HG03469 (cell line): ENCODE data around the gene CYSRT1.

ENCODE experiments used
- ATAC-seq: cut with Tn5 transposase; IDR thresholded peaks from one replicate; pipeline ENCODE4 v1.9.1; 2021; ENCODE audit warnings: mild to moderate bottlenecking, moderate library complexity, moderate number of reproducible peaks; ENCODE audit not compliant: unreplicated experiment

CYSRT1 gene

DNA sequence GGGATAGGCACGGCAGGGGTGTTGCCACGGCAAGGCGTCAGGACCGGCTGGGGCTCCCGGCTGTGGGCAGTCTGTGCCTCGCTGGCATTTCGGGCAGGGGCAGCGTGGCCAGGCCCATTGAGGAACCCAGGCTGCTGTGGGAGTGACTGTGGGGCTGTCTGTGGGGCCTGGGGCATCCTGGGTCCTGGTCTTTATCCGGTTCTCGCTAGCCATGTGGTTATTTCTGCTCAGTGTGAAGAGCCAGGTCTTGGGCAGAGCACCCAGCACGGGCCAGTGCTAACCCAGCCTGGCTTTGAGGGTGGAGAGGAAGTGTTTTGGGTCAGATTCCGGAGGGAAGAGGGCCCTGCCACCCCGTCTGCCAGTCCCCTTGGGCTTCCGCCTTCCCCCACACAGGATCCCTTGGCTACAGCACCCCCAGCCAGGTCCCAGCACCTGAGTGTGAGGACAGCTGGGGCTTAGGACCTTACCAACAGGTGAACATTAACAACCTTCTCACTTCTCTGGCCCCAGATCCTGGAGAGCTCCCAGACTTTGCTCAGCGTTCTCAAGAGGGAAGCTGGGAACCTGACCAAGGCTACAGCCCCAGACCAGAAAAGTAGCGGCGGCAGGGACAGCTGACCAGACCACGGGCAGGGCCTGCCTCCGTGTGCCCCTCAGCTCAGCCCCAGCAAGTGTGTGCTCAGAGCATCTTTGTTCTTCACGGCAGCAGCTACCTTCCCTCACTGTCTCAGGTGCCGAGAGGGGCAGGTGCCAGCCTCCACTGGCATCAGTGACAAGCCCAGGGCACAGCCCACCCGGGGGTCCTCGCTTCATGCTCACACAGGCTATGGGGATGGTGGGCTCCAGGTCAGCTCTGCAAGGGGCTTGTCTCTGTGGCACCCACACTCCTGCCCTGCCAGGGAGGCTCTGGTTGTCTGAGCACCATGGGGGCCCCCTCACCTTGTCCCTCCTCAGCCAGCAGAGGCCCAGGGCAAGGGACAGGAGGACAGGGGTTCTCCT lies 35.4 kb upstream of the CYSRT1 start:
- peak; percentile 8 for ATAC-seq

DNA sequence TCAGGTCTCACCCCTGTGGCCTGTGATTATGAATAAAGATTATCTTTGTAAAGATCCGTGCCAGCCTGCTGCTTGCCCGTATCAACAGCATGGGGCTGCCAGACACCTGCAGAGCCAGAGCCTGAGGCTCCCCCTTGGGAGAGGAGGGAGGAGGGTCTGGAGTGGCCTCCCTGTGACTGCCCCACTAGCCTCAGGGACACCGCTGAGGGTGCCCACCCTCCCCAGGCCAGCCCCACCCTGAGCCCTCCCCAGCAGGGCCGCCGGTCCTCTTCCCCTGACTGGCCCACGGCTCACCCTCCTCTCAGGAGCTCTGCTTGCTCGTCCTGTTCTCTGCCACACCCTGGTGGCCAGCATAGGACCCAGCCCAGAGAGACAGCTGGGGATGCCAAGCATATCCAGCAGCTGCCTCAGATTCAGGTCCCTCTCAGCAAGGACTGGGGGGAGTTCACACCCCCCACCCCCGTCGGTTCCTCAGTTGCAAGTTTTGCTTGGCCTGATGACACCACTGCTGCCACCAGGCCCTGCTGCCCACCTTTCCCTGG lies 34.6 kb upstream of the CYSRT1 start:
- no peak for ATAC-seq

DNA sequence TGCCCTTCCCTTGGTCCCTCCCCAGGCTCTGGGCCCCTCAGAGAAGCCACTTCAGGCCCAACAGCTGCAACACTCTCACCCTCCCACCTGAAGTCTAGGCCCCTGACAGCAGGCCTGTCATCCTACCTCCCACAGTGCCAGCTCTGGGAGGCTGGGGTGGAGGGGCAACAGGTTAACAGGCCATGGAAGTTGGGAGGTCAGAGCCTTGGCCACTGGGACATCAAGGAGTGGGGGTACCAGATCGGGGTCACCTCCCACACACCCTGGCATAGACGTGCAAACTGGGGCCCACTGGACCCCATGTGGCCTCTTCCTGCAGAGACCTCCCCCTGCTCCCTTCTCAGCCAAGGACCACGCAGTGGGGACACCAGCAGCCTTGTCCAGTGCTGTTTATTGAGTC lies 33.7 kb upstream of the CYSRT1 start:
- no peak for ATAC-seq

DNA sequence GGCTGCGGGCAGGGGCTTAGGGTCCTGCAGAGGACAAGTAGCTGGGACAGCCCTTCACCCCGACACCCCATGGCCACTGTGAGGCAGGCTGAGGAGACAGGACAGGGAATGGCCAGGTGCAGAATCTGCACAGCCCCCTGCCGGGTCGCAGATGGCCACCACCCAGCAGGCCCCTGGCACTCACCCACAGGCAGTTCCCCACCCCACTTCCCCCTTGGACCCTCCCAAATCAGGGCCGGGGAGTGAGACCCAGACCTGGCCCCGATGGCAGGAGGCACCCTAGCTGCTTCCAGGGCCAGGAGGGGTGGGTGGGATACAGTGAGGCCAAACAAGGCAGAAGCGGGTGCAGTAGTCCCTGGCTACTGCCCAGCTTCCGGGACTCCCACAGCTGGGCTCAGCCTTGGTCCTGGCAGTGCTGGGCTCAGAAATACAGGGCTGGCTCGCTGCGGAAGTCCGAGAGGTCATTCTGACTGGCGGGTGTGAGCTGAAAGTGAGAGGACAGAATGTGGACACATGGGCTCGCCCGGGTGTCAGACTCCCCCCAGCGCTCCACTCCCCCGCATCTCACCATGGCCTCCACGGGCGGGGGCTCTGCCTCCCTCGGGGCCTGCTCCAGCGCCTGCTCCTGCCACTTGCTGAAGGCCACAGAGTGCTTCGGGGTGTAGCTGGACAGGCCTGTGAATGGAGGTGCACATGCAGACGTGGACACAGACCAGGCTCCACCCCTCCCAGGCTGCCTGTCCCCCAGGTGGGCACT lies 33.1 kb upstream of the CYSRT1 start:
- no peak for ATAC-seq

DNA sequence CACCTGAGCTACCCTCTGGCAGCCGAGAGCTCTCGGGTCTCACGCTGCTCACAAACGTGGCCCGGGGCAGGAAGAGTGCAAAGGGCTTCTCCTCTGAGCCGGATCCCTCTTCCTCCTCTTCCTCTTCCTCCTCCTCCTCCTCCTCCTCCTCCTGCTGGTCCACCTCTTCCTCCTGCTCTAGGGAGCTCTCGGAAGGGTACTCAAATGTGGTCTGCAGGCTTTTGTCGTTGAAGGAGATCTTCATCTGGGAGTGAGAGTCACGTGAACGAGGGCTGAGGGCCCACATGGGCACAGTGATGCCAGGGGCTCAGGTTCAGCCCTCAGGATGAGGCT lies 32.6 kb upstream of the CYSRT1 start:
- ATAC-seq, result no peak

DNA sequence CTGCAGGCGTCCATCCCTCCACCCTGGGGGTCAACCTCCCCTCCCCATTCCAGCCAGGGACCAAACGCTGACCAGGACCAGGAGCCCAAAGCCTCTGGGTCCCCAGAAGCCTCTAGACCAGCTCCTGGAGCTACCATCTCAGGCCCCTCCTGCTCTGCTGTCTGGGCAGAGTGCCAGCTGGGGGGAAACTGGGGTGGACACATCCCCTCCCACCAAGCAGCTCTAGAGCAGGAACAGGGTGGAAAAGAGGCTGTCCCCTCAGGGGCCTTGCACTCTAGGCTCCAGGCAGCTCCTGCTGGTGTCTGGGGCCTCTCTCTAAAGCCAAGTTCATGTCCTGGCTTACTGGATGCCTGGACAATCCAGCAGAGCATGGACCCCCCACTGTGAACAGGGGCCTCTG lies 32.1 kb upstream of the CYSRT1 start:
- ATAC-seq, result no peak

DNA sequence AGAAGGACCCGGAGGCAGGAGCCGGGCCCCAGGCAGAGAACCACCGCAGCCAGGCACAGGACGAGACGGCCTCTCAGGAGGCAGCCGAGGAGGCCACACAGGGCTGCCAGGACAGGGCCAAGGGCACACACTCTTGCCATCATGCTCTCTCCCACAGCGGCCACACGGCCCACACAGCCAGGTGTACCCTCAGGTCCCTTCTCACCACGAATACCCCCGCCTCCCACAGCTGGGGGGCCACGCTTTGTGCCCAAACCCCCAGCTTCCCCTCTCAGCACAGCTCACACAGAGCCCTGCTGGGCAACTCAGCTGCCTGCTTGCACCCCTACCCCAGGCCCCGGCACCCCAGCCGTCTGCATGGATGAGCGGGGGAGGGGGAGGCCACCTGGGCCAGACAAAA lies 31.2 kb upstream of the CYSRT1 start:
- no peak for ATAC-seq

DNA sequence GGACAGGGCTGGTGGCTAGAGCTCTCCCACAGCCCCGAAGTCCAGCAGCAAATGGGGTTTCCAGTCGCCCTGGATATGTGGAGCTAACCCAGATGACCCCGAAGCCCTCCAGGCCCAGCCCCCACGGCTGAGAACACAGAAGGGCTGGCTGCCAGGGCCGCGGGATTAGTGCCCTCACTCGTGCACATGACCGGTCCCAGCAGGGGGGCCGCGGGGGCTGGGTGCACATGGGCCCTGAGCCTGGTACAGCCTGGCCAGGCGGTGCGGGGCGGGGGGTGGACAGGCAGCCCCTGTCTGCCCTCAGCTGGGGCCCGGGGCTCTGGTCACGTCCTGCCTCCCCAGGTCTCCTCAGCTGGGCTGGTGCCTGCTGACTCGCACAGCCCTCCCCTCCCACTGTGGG lies 30.6 kb upstream of the CYSRT1 start:
- ATAC-seq, result no peak

DNA sequence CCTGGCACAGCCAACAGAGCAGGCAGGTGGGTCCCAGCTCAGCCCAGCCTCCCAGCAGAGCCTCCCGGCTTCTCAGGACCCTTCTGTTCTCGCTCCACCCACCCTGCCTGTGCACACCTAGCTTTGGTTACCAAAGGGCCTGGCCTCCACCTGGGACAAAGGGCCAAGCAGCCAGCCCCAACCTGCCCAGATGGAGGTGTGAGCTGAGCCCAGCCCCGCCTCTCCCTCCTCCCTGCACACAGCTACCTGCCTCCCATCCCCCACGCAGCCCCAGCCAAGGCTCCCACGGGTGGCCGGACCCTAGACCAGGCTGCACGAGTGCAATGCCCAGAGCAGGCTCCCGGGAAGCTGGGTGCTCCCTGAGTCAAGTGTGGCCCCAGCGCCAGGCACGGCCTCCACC lies 30.1 kb upstream of the CYSRT1 start:
- no peak for ATAC-seq

DNA sequence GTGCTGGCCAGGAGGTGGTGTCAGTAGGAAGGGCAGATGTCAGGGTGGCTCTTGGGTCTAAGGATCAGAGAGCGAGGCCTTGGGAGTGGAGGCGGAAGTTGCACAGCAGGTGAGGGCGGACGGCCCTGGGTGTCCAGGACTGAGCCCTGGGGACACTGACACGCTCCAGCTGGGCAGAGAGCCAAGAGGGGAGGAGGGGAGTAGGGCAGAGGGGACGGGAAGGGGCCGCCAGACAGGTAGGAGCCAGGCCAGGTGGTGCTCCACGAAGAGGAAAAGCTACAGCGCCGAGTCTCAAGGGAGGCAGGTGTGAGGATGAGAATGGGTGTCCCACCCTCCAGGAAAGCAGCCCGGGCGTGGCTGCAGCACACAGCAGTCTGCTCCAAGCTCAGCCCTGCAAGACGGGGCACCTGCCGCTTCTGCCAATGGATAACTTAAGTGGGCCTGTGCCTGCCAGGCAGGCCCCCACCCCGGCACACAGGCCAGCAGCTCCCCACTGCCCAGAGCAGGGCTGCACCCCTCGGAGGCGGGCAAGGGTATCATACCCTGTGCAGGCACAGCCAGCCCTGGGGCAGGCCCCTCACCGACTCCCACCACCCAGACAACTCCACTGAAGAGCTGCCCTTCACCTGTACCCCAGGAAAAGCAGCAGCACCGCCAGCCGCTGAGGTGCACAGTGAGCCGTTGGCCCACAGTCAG lies 29.3 kb upstream of the CYSRT1 start:
- ATAC-seq, result no peak

DNA sequence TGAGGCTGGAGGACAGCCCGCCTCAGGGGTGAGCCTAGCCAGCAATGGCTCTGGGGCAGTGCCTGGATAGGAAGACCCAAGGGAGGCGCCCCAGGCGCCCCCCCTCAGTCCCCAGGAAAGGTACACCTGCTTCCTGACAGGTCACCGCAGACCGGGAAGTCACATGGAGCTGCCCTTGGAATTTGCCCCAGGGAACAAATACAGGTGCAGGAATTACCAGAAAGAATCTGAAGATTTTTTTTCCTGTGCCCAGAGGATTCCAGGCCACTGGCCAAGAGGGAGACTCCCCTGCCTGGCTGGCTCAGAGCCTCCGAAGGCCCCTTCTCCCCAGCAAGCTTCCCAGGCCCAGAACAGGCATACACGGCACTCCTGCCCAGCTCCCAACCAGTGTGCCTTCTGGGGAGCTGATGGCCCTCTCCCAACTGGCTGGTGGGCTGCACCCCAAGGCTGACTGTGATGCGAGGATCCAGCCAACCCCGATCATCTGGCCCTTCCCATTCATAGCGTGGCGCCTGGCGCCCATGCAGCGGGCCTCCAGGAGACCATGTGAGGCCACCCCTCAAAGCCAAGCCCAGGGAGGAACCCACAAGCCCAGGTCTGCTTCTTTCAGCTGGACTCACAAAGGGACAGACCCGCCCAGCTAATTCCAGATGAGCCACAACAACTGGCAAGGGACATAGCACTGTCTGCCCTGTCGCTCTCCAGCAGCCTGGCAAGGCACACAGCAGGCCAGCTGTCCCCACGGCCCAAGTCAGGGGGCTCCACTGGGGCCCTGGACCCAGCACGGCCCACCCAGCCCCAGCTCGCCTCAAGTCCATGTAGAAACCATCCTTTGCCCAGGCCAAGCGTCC lies 26.7 kb upstream of the CYSRT1 start:
- ATAC-seq, result no peak

DNA sequence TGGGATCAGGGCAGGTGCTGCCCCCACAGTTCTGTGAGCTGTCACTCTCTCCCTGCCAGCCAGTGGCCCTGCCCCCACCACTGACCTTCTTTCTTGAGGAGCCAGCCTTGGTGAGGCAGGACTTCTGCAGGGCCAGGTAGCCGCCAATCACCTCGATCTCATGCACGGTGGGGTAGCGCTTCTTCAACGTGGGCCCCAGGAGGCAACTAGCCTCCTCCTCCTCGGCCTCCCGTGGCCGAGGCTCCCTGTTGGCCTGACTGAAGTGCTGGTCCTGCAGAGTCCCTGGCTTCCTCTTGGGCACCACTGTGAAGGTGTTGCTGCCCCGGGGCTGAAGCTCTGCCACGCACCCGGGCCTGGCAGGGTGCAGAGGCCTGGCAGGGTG lies 26.1 kb upstream of the CYSRT1 start:
- ATAC-seq, result no peak

DNA sequence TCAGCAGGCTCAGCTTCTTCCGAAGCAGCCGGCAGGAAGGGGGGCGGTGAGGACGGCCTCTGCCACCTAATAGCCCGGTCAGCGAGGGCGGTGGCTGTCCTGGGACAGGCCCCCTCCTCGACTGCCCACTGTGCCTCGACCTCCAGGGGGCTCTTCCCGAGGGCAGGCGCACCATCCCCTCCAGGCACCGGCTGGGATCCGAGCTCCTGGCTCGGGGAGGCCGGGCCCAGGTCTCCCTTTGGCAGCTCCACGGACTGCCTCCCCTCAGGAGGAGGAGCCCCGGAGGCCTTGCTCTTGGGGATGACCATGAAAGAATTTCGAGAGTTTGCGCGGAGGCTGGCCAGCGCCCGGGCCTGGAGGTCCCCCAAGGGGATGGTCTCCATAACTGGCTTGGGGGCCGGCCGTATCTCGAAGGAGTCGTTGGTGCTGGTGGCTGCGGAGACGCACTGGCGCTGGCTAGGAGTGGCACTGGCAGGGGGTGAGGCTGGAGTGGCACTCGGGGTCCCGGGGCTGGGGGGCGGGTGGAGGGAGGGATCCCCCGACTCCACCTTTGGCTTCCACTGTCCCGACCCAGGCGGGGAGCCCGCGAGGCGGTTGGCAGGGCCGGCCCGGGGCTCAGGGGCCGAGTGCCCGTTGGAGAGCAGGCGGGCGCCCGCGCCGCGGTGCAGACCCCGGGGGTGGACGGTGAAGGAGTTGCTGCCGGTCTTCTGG lies 25.4 kb upstream of the CYSRT1 start:
- no peak for ATAC-seq

DNA sequence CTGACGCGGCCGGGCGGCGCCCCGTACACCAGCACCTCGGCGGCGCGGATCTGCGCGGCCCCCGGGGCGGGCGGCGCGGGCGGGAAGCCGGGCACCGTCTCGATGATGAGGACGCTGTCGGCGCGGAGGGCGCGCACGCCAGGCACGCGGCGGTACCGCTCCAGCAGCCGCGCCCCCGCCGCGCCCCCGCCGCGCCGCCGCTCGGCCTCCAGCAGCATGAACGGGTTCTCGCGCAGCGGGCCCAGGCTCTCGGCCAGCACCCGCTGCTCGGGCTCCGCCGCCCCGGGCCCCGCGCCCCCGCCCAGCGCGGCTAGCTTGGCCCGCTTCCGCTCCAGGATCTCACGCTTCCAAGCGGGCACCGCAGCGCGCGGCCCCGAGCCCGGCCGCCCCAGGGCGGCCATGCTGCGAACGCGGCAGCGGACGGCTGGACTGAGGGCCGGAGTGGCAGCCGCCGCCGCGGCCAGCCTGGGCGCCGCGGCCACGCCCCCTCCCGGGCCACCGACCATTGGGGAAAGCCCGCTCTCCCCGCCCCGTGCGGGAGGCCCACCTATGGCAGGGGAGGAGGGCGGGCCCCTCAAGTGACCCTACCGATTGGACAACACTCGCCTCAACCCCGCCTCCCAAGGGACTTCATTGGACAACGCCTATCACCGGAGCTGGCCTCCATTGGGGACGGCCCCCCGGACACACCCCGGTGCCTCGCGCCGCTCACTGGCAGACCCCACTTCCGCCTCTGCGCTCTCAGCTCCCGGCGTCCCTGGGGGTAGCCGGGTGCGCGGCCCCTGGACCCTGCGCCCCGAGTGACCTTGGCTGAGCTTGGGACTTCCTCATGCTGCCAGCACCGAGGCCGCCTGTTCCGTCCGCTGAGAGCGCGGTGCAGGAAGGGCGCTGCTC lies 24.4 kb upstream of the CYSRT1 start, which contains the start of gene TPRN:
Gene TPRN (minus strand): TSS at position 431 of the 894 bp plus-strand sequence. CDS start 30 bp downstream, at position 401.
- ATAC-seq, result peak; percentile 61

DNA sequence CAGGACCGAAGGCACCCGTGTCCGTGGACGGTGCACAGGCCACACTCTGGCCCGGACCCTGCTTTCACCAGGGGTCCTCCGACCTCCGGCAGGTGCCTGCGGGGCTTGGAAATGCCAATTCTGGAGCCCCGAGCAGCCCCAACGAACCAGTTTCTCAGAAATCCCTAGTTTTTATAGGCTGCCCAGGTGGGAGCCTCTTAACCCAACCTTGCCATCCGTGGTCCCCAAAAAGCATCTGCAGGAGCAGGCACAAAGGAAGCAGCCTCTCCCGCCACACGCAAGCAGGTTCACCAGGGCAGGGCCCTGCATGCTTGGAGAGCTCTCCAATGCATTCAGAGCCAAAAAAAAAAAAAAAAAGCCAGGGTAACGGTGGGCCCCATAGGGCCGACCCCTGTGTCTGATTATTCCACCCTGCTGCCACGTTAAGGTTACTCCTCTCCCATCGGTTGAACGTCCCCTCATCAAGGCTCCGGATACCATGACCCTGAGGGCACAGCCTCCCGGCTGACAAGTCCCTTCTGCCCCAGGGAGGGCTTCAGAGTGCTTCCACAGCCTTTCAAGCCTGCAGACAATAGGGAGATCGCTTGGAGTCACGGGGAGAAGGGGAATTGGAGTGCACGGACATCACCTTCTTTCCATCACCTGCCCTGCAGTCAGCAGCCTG lies 23.6 kb upstream of the CYSRT1 start:
- ATAC-seq, result no peak

DNA sequence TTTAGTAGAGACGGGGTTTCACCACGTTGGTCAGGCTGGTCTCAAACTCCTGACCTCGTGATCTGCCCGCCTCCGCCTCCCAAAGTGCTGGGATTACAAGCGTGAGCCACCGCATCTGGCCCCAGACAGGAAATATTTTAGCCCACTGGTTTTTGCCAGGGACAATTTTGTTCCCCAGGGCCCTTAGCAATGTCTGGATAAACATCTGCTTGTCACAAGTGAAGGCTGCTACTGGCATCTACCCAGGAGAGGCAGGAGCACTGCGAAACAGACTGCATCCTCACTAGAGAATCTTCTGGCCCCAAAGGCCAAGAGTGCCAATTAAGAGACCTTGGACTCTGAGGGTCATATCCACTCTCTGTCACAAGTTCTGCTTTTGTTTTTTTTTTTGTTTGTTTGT lies 22.0 kb upstream of the CYSRT1 start:
- no peak for ATAC-seq

DNA sequence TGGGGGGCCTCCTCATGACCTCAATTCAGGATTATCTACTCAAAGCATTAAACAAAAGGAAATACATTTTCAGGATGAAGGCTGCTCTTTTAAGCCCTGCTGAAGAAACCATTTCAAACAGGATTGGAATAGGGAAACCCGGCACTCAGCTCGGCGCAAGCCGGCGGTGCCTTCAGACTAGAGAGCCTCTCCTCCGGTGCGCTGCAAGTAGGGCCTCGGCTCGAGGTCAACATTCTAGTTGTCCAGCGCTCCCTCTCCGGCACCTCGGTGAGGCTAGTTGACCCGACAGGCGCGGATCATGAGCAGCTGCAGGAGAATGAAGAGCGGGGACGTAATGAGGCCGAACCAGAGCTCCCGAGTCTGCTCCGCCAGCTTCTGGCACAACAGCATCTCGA lies 20.2 kb upstream of the CYSRT1 start:
- no peak for ATAC-seq
